ENCODE results near the gene RAB8A.
"Not testable (repeated sequence)": the region's sequence is repeated elsewhere in the genome, so short reads cannot be mapped to it uniquely, and the experiment has no call there.

RAB8A gene

GRCh38 chr19:16078759-16079707 is 32.7 kb upstream of the RAB8A start:
- DNase-seq = peak; percentile 14

- DNase-seq = no peak
Observed at GRCh38 chr19:16084067-16084685, 27.5 kb upstream of the RAB8A start.

- DNase-seq = no peak
Observed at GRCh38 chr19:16085115-16085514, 26.6 kb upstream of the RAB8A start.

GRCh38 chr19:16087404-16087803 is 24.3 kb upstream of the RAB8A start:
- DNase-seq = not testable (repeated sequence)

GRCh38 chr19:16087940-16088339 is 23.7 kb upstream of the RAB8A start:
- no peak for DNase-seq

GRCh38 chr19:16088351-16089009 is 23.2 kb upstream of the RAB8A start:
- DNase-seq = no peak

- DNase-seq = no peak
Observed at GRCh38 chr19:16089010-16089846, 22.5 kb upstream of the RAB8A start.

- no peak for DNase-seq
Observed at GRCh38 chr19:16091546-16092475, 19.9 kb upstream of the RAB8A start.

- no peak for DNase-seq
Observed at GRCh38 chr19:16094360-16095070, 17.2 kb upstream of the RAB8A start.

- no peak for DNase-seq
Observed at GRCh38 chr19:16095071-16095571, 16.6 kb upstream of the RAB8A start.

- DNase-seq = no peak
Observed at GRCh38 chr19:16096280-16096855, 15.3 kb upstream of the RAB8A start.

- no peak for DNase-seq
Observed at GRCh38 chr19:16098416-16098768, 13.3 kb upstream of the RAB8A start.

- no peak for DNase-seq
Observed at GRCh38 chr19:16098821-16099220, 12.9 kb upstream of the RAB8A start.

- DNase-seq = not testable (repeated sequence)
Observed at GRCh38 chr19:16099314-16099965, 12.2 kb upstream of the RAB8A start.

- DNase-seq = no peak
Observed at GRCh38 chr19:16100524-16100923, 11.2 kb upstream of the RAB8A start.

GRCh38 chr19:16104722-16105121 is 7.0 kb upstream of the RAB8A start:
- DNase-seq = no peak

GRCh38 chr19:16106121-16106520 is 5.6 kb upstream of the RAB8A start:
- DNase-seq = no peak

- no peak for DNase-seq
Observed at GRCh38 chr19:16111909-16112752, 442 bp downstream of the RAB8A start.

GRCh38 chr19:16112778-16113177 is 1.1 kb downstream of the RAB8A start:
- DNase-seq = no peak
